ENCODE measurements around the gene BAZ2B.

BAZ2B gene

GRCh38 chr2:159518321-159519005 lies 97.9 kb downstream of the BAZ2B start:
- DNase-seq, result no peak

- DNase-seq, result peak; percentile 82 to 96
Measured at GRCh38 chr2:159516241-159516758, 100.0 kb downstream of the BAZ2B start.

GRCh38 chr2:159515441-159515840 lies 100.9 kb downstream of the BAZ2B start:
- DNase-seq, result peak in 1 of 2 experiments; percentile 7

GRCh38 chr2:159513745-159514144 lies 102.6 kb downstream of the BAZ2B start:
- DNase-seq, result no peak

GRCh38 chr2:159508140-159508539 lies 108.2 kb downstream of the BAZ2B start:
- no peak for DNase-seq

GRCh38 chr2:159506764-159507440 lies 109.4 kb downstream of the BAZ2B start:
- no peak for DNase-seq

- DNase-seq, result no peak
Measured at GRCh38 chr2:159506202-159506601, 110.1 kb downstream of the BAZ2B start.

GRCh38 chr2:159505196-159505595 lies 111.2 kb downstream of the BAZ2B start:
- DNase-seq, result no peak

GRCh38 chr2:159501743-159502142 lies 114.6 kb downstream of the BAZ2B start:
- DNase-seq, result no peak

GRCh38 chr2:159497847-159498246 lies 118.5 kb downstream of the BAZ2B start:
- peak in 1 of 2 experiments; percentile 80 for DNase-seq

GRCh38 chr2:159497256-159497655 lies 119.1 kb downstream of the BAZ2B start:
- DNase-seq, result peak; percentile 14 to 42

- no peak for DNase-seq
Measured at GRCh38 chr2:159489476-159489875, 126.9 kb downstream of the BAZ2B start.

GRCh38 chr2:159484532-159484931 lies 131.8 kb downstream of the BAZ2B start:
- DNase-seq, result peak; percentile 38 to 87

GRCh38 chr2:159476329-159476728 lies 140.0 kb downstream of the BAZ2B start:
- DNase-seq, result no peak

- DNase-seq, result no peak
Measured at GRCh38 chr2:159475793-159476192, 140.6 kb downstream of the BAZ2B start.

- no peak for DNase-seq
Measured at GRCh38 chr2:159471340-159471739, 145.0 kb downstream of the BAZ2B start.

- DNase-seq, result no peak
Measured at GRCh38 chr2:159468257-159468656, 148.1 kb downstream of the BAZ2B start.

GRCh38 chr2:159462961-159463360 lies 153.4 kb downstream of the BAZ2B start:
- DNase-seq, result no peak

GRCh38 chr2:159462201-159462785 lies 154.1 kb downstream of the BAZ2B start:
- no peak for DNase-seq

GRCh38 chr2:159461076-159461475 lies 155.3 kb downstream of the BAZ2B start:
- DNase-seq, result no peak

- DNase-seq, result no peak
Measured at GRCh38 chr2:159460227-159460626, 156.1 kb downstream of the BAZ2B start.

- DNase-seq, result no peak
Measured at GRCh38 chr2:159459279-159459678, 157.1 kb downstream of the BAZ2B start.

- DNase-seq, result no peak
Measured at GRCh38 chr2:159457589-159457988, 158.8 kb downstream of the BAZ2B start.

All from NCI-H2081 (cell line).